Activated naive CD4-positive, alpha-beta T cell treated with anti-CD3 and anti-CD28 coated beads, Interleukin-2, amount 50 U/mL, for 24 hours (primary cell): ENCODE results near the gene CBFA2T3.

Experiments
- H3K27ac Mint-ChIP-seq: one replicate; pipeline ENCODE4 v1.8.0; 2021; ENCODE audit warnings: mild to moderate bottlenecking, mixed read lengths
- H3K27me3 Mint-ChIP-seq: one replicate; pipeline ENCODE4 v1.8.0; 2021; ENCODE audit warnings: mixed read lengths
- H3K36me3 Mint-ChIP-seq: one replicate; pipeline ENCODE4 v1.8.0; 2021; ENCODE audit warnings: mixed read lengths
- H3K4me1 Mint-ChIP-seq: one replicate; pipeline ENCODE4 v1.8.0; 2021; ENCODE audit warnings: mixed read lengths
- H3K4me3 Mint-ChIP-seq: one replicate; pipeline ENCODE4 v1.8.0; 2021; ENCODE audit warnings: mild to moderate bottlenecking, mixed read lengths
- H3K9me3 Mint-ChIP-seq: one replicate; pipeline ENCODE4 v1.8.0; 2021; ENCODE audit warnings: mixed read lengths

Gene CBFA2T3

GRCh38 chr16:88965826-88966480, 11.1 kb downstream of the CBFA2T3 start:
- peaks cover 9% of the 10 kb centered on the region for H3K4me1 Mint-ChIP-seq
- no peaks in the 10 kb centered on the region for H3K36me3 Mint-ChIP-seq
- no peak overlapping the region for H3K4me3 Mint-ChIP-seq
- peaks cover 4% of the 10 kb centered on the region for H3K27me3 Mint-ChIP-seq
- no peaks in the 10 kb centered on the region for H3K9me3 Mint-ChIP-seq
- H3K27ac Mint-ChIP-seq, result no peak overlapping the region

DNA sequence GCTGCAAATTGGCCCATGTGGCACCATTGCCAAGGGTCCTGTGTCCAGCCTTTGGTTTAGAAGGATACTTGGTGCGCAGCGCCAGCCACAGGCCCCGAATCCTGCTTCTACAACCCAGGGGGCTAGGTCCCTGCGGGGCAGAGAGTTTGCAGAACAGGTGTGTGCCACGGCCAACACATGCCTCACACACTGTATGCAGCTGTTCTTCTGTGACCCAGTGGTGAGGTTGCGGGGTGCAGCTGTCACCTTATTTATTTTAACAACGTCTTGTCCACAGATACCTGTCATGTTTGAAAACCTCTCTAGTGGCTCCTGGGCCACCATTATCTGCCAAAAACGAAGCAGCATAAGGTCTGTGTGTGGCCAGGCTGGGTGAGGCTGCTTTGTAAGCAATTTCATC, 11.6 kb downstream of the CBFA2T3 start:
- Mint-ChIP-seq H3K36me3 (no peaks in the 10 kb centered on the region), H3K9me3 (no peaks in the 10 kb centered on the region), H3K4me1 (peaks cover 9% of the 10 kb centered on the region), H3K27me3 (peaks cover 4% of the 10 kb centered on the region), H3K27ac (no peak overlapping the region), H3K4me3 (no peak overlapping the region)

DNA sequence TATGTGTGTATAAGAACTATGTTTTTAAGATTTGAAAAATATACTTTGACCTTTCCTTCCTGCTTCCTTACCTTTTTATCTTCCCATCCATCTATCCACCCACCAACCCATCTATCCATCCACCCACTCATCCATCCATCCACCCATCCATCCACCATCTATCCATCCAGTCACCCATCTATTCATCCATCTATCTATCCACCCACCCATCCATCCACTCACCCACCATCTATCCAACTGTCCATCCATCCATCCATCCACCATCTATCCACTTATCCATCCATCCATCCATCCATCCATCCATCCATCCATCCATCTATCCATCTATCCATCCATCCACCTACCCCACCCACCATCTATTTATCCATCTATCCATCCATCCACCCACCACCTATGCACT, 12.4 kb downstream of the CBFA2T3 start:
- no peak overlapping the region for H3K4me3 Mint-ChIP-seq
- H3K27me3 Mint-ChIP-seq, result peaks cover 7% of the 10 kb centered on the region
- no peaks in the 10 kb centered on the region for H3K9me3 Mint-ChIP-seq
- H3K36me3 Mint-ChIP-seq, result no peaks in the 10 kb centered on the region
- H3K27ac Mint-ChIP-seq, result no peak overlapping the region
- peaks cover 9% of the 10 kb centered on the region for H3K4me1 Mint-ChIP-seq

GRCh38 chr16:88963583-88963982, 13.4 kb downstream of the CBFA2T3 start:
- Mint-ChIP-seq H3K9me3 (no peaks in the 10 kb centered on the region), H3K27me3 (peaks cover 10% of the 10 kb centered on the region), H3K4me1 (peaks cover 9% of the 10 kb centered on the region), H3K36me3 (no peaks in the 10 kb centered on the region), H3K27ac (no peak overlapping the region), H3K4me3 (no peak overlapping the region)

DNA sequence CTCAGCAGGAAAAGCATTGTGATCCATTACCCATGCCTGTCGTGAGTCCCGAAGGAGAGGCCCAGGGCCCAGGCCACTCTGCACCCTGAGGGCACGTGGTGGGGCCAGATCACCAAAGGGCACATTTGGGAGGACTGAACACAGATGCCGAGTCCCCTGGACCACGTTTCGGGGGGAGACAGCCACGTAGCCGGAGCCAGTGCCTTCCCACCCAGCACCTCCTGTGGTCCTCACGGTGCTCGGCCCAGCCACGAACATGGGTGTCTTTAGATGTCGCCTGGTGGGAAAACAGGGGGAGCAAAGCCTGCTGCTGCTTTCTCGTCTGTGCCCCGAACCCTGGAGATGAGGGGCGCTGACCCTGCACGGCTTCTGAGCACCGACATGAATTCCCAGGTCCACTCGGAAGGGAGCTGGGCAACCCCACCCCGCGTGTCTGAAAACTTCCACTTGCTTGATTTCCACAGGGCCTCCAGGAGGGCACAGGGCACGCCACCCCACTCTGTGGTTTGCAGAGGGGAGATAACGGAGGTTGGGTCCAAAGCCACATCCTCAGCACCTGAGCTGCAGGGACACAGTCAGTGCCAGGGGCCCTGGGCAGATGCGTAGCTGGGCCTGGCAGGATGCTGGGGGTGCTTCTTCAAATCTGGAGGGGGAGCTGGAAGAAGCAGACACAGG, 14.4 kb downstream of the CBFA2T3 start:
- H3K4me1 Mint-ChIP-seq, result peaks cover 11% of the 10 kb centered on the region
- no peak overlapping the region for H3K27ac Mint-ChIP-seq
- H3K36me3 Mint-ChIP-seq, result no peaks in the 10 kb centered on the region
- no peaks in the 10 kb centered on the region for H3K9me3 Mint-ChIP-seq
- peaks cover 12% of the 10 kb centered on the region for H3K27me3 Mint-ChIP-seq
- no peak overlapping the region for H3K4me3 Mint-ChIP-seq

- Mint-ChIP-seq H3K27ac (no peak overlapping the region), H3K4me3 (no peak overlapping the region), H3K27me3 (peaks cover 14% of the 10 kb centered on the region), H3K9me3 (no peaks in the 10 kb centered on the region), H3K36me3 (no peaks in the 10 kb centered on the region), H3K4me1 (peaks cover 13% of the 10 kb centered on the region)
Observed at GRCh38 chr16:88961011-88961410, 16.0 kb downstream of the CBFA2T3 start.

- Mint-ChIP-seq H3K4me3 (no peak overlapping the region), H3K27me3 (peaks cover 14% of the 10 kb centered on the region), H3K36me3 (no peaks in the 10 kb centered on the region), H3K9me3 (no peaks in the 10 kb centered on the region), H3K27ac (peak overlapping the region; percentile 1), H3K4me1 (peaks cover 13% of the 10 kb centered on the region)
Observed at GRCh38 chr16:88960516-88960915, 16.5 kb downstream of the CBFA2T3 start.

DNA sequence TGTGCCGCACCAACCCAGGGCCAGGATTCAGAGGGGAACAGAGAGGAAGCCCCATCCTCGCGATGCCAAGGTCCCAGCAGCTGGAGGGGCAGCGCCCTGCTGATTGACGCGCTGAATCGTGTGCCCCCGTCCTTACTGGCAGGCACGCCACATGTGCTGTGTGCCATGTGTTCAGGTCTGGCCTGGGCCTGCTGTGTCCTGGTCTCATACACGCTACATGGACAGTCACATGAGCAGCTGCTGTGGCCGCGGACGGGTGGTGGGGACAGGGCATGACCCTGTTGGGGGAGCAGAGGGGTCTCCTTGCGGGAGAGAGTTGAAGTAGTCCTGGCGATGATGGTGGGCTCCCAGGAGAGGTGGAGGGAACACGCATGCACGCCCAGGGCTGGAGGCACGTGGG, 18.0 kb downstream of the CBFA2T3 start:
- H3K27ac Mint-ChIP-seq, result no peak overlapping the region
- no peaks in the 10 kb centered on the region for H3K36me3 Mint-ChIP-seq

GRCh38 chr16:88957887-88958577, 19.0 kb downstream of the CBFA2T3 start:
- H3K36me3 Mint-ChIP-seq, result no peaks in the 10 kb centered on the region
- peak overlapping the region; percentile 64 for H3K4me3 Mint-ChIP-seq
- no peak overlapping the region for H3K27ac Mint-ChIP-seq
- H3K27me3 Mint-ChIP-seq, result peaks cover 14% of the 10 kb centered on the region
- H3K4me1 Mint-ChIP-seq, result peaks cover 13% of the 10 kb centered on the region
- H3K9me3 Mint-ChIP-seq, result no peaks in the 10 kb centered on the region

More for the DNA sequence above, 18.0 kb downstream of the CBFA2T3 start:
- Mint-ChIP-seq H3K9me3 (no peaks in the 10 kb centered on the region), H3K4me3 (no peak overlapping the region), H3K4me1 (peaks cover 13% of the 10 kb centered on the region), H3K27me3 (peaks cover 14% of the 10 kb centered on the region)

- Mint-ChIP-seq H3K4me3 (peak overlapping the region; percentile 64), H3K27me3 (peaks cover 14% of the 10 kb centered on the region), H3K36me3 (no peaks in the 10 kb centered on the region), H3K27ac (no peak overlapping the region), H3K9me3 (no peaks in the 10 kb centered on the region), H3K4me1 (peaks cover 13% of the 10 kb centered on the region)
Observed at GRCh38 chr16:88957433-88957767, 19.6 kb downstream of the CBFA2T3 start.

GRCh38 chr16:88956546-88957432, 20.2 kb downstream of the CBFA2T3 start:
- H3K36me3 Mint-ChIP-seq, result no peaks in the 10 kb centered on the region
- peaks cover 13% of the 10 kb centered on the region for H3K4me1 Mint-ChIP-seq
- H3K27ac Mint-ChIP-seq, result no peak overlapping the region
- no peak overlapping the region for H3K4me3 Mint-ChIP-seq
- H3K9me3 Mint-ChIP-seq, result no peaks in the 10 kb centered on the region
- H3K27me3 Mint-ChIP-seq, result peaks cover 14% of the 10 kb centered on the region

DNA sequence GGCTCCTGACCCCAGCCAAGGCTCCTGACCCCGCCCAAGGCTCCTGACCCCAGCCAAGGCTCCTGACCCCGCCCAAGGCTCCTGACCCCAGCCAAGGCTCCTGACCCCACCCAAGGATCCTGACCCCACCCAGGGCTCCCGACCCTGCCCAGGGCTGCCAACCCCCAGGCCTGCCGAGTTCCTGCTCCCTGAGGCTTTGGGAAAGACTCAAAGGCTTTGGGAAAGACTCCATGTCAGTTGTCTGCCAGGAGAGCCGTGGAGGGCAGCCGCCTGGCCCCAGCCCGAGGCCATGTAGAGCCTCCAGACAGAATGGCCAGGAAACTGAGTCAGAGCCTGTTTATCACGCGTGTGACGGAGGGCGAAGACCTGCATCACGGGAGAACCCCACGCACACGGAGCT, 21.1 kb downstream of the CBFA2T3 start:
- no peak overlapping the region for H3K27ac Mint-ChIP-seq
- no peaks in the 10 kb centered on the region for H3K36me3 Mint-ChIP-seq
- H3K4me1 Mint-ChIP-seq, result peaks cover 13% of the 10 kb centered on the region
- no peaks in the 10 kb centered on the region for H3K9me3 Mint-ChIP-seq
- H3K27me3 Mint-ChIP-seq, result peaks cover 14% of the 10 kb centered on the region
- no peak overlapping the region for H3K4me3 Mint-ChIP-seq

DNA sequence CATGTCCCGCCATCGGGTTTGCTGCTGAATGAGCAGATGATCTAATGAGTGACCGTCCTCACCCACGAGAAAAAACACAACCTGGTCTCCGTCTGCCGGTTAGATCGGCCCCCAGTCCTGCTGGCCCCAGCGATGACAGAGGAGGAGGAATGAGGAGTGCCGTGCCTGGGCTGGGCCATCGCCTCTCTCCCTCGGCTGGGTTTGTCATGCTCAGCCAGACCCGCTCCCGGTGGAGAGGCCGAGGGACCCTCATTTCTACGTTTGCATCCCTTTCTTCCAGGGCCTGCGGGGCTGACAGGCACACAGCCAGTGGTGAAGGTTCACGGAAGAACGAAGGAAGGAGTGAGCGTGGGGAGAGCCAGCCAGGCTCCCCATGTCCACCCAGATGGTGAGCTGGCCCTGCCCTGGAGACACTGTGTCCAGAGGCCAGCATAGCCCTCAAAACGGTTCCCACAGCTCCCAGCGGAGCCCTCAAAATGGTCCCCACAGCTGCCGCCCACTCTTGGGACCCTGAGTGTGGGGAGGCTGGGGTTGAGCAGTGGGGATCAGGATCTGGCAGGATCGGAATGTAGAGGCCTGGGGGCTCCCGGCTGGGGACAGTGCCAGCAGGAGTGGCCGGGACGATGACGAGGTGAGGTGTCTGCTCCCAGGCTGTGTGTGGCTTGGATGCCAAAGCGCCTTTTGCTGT, 23.9 kb downstream of the CBFA2T3 start:
- Mint-ChIP-seq H3K36me3 (no peaks in the 10 kb centered on the region), H3K27ac (no peak overlapping the region), H3K9me3 (no peaks in the 10 kb centered on the region), H3K27me3 (peaks cover 9% of the 10 kb centered on the region), H3K4me3 (no peak overlapping the region), H3K4me1 (peaks cover 12% of the 10 kb centered on the region)

DNA sequence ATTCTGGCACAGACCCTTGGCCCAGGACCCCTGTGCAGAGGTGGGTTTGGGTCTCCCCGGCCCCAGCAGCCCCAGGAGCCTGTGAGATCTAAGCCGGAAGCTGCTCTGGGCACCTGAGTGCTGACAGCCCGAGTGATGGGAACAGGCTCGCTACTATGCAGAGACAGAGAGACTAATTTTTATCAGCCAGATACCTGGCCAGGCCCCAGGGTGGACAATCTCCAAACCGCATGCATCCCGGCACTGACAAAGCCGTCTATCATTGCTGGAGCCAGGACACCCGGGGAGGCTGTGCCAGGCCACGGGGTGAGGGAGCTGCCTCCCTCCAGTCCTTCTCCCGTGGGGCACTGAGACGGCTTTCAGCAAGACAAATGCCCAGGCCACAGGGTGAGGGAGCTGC, 25.0 kb downstream of the CBFA2T3 start:
- H3K27ac Mint-ChIP-seq, result no peak overlapping the region
- H3K36me3 Mint-ChIP-seq, result no peaks in the 10 kb centered on the region
- H3K4me1 Mint-ChIP-seq, result peaks cover under 1% of the 10 kb centered on the region
- H3K27me3 Mint-ChIP-seq, result peaks cover under 1% of the 10 kb centered on the region
- no peaks in the 10 kb centered on the region for H3K9me3 Mint-ChIP-seq
- H3K4me3 Mint-ChIP-seq, result no peak overlapping the region

DNA sequence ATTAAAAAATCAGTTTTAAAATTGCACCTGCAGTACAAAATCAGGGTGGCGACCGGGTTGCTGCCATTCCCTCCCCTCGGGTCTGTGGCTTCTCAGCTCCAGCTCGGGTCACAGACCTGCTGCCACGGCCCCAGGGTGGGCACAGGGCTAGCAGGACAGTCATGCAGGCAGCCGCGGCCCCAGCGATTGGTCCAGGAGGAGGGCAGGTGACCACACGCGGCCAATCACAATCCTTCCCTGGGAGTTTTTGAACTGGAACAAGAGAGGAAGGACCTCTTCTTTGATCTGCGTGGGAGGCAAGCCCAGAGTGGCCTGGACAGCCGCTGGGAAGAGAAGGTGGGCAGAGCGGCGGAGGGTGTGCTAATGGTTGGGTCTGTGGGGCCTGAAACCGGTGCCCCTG, 25.5 kb downstream of the CBFA2T3 start:
- Mint-ChIP-seq H3K9me3 (no peaks in the 10 kb centered on the region), H3K4me3 (no peak overlapping the region), H3K4me1 (no peaks in the 10 kb centered on the region), H3K36me3 (no peaks in the 10 kb centered on the region), H3K27ac (no peak overlapping the region), H3K27me3 (no peaks in the 10 kb centered on the region)
